Ishikawa (cell line): ENCODE results near the gene GNG8.

Source experiments
- CEBPB ChIP-seq: IDR thresholded peaks from 2 replicates; pipeline ENCODE4 v1.6.1; 2012
- CREB1 ChIP-seq: IDR thresholded peaks from 2 replicates; pipeline ENCODE4 v1.6.1; 2012; ENCODE audit warnings: low read depth
- EGR1 ChIP-seq: IDR thresholded peaks from 2 replicates; pipeline ENCODE4 v1.6.1; 2012
- EP300 ChIP-seq: IDR thresholded peaks from 2 replicates; pipeline ENCODE4 v1.6.1; 2012; ENCODE audit warnings: borderline replicate concordance
- FOXM1 ChIP-seq: IDR thresholded peaks from 2 replicates; pipeline ENCODE4 v1.6.1; 2012; ENCODE audit warnings: low read depth, borderline replicate concordance
- MAX ChIP-seq: IDR thresholded peaks from 2 replicates; pipeline ENCODE4 v1.6.1; 2012
- NFIC ChIP-seq: IDR thresholded peaks from 2 replicates; pipeline ENCODE4 v1.6.1; 2012
- RAD21 ChIP-seq: IDR thresholded peaks from 2 replicates; pipeline ENCODE4 v1.6.1; 2012; ENCODE audit warnings: low read depth
- REST ChIP-seq: IDR thresholded peaks from 2 replicates; pipeline ENCODE4 v1.6.1; 2012; ENCODE audit warnings: low read depth, mild to moderate bottlenecking
- TAF1 ChIP-seq: IDR thresholded peaks from 2 replicates; pipeline ENCODE4 v1.6.1; 2012; ENCODE audit warnings: low read depth, mild to moderate bottlenecking
- TCF12 ChIP-seq: IDR thresholded peaks from 2 replicates; pipeline ENCODE4 v1.6.1; 2012; ENCODE audit warnings: low read depth
- TEAD4 ChIP-seq: IDR thresholded peaks from 2 replicates; pipeline ENCODE4 v1.6.1; 2012
- YY1 ChIP-seq: IDR thresholded peaks from 2 replicates; pipeline ENCODE4 v1.6.1; 2012; ENCODE audit warnings: low read depth
- ZBTB7A ChIP-seq: IDR thresholded peaks from 2 replicates; pipeline ENCODE4 v1.6.1; 2012; ENCODE audit warnings: low read depth
- TF ChIP-seq, protein P1 (sequence below): IDR thresholded peaks from 2 replicates; pipeline ENCODE4 v1.6.1; 2012

Gene GNG8

GRCh38 chr19:46587861-46588260, 48.1 kb downstream of the GNG8 start:
- TF ChIP-seq, protein P1, sequence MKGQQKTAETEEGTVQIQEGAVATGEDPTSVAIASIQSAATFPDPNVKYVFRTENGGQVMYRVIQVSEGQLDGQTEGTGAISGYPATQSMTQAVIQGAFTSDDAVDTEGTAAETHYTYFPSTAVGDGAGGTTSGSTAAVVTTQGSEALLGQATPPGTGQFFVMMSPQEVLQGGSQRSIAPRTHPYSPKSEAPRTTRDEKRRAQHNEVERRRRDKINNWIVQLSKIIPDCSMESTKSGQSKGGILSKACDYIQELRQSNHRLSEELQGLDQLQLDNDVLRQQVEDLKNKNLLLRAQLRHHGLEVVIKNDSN: no peak
- TF ChIP-seq RAD21 (no peak), YY1 (no peak), ZBTB7A (no peak), EGR1 (no peak), CREB1 (no peak), TAF1 (no peak), TEAD4 (no peak), REST (no peak), MAX (no peak), TCF12 (no peak), NFIC (no peak), FOXM1 (no peak), EP300 (no peak), CEBPB (no peak)

DNA sequence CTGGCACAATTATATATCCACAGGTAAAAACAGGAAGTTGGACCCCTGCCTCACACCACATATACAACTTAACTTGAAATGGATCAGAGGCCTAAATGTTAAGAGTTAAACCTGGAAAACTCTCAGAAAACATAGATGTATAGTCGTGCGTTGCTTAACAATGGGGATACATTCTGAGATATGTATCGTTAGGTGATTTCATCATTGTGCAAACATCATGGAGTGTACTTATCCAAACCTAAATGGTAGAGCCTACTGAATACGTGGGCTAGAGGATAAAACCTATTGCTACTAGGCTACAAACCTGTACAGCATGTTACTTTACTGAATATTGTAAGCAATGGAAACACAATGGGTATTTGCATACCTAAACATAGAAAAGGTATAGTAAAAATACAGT, 49.7 kb downstream of the GNG8 start:
- TF ChIP-seq NFIC (no peak), EP300 (no peak), RAD21 (no peak), CREB1 (no peak), YY1 (no peak), FOXM1 (no peak), TEAD4 (no peak), REST (no peak), CEBPB (no peak)
- TF ChIP-seq, protein P1: no peak

- TF ChIP-seq ZBTB7A (no peak), REST (no peak), YY1 (no peak), TAF1 (no peak), EP300 (no peak), TCF12 (no peak), RAD21 (no peak), CEBPB (no peak)
These were observed 50.5 kb downstream of the GNG8 start for GRCh38 chr19:46585539-46585938.
